GM19351 (cell line): Measurements from ENCODE around the gene OR11H12.
"Not testable (repeated sequence)": the region's sequence is repeated elsewhere in the genome, so short reads cannot be mapped to it uniquely, and the experiment has no call there.

ENCODE experiments used
- ATAC-seq: cut with Tn5 transposase; IDR thresholded peaks from one replicate; pipeline ENCODE4 v1.9.1; 2021; ENCODE audit warnings: mild to moderate bottlenecking, moderate library complexity; ENCODE audit not compliant: unreplicated experiment

The OR11H12 gene, protein sequence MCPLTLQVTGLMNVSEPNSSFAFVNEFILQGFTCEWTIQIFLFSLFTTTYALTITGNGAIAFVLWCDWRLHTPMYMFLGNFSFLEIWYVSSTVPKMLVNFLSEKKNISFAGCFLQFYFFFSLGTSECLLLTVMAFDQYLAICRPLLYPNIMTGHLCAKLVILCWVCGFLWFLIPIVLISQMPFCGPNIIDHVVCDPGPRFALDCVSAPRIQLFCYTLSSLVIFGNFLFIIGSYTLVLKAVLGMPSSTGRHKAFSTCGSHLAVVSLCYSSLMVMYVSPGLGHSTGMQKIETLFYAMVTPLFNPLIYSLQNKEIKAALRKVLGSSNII

DNA sequence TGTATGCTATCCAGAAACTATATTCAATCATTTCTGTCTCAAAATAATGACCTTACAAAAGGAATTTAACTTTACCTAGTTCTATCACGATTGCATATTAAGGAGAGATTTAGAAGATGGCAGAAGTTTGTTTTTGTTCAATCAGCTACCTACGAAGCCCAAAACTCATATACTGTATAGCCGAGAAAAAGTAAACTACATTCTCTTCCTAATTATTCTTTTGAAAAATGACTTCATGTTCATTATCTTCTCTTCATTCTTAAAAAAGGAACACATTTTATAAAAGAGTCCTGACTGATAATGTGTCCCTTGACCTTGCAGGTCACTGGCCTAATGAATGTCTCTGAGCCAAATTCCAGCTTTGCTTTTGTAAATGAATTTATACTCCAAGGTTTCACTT lies at the start of gene OR11H12:
OR11H12 (plus strand) TSS at position 301 of the 400 bp plus-strand sequence; CDS start at position 301, 0 bp downstream.
- not testable (repeated sequence) for ATAC-seq

DNA sequence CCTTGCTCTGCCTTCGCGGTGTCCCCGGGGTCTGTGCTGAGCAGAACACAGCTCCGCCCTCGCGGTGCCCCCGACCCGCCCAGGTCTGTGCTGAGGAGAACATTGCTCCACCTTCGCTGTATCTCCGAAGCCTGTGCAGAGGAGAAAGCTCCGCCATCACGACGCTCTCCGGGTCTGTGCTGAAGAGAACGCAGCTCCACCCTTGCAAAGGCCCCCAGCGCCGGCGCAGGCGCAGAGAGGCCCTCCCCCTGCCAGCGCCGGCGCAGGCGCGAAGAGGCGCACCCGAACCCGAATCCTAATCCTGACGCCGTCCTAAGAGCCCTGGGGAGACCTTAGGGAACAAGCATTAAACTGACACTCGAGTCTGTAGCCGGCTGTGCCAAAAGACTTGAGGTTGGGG lies 18.0 kb upstream of the OR11H12 start:
- ATAC-seq, result not testable (repeated sequence)

DNA sequence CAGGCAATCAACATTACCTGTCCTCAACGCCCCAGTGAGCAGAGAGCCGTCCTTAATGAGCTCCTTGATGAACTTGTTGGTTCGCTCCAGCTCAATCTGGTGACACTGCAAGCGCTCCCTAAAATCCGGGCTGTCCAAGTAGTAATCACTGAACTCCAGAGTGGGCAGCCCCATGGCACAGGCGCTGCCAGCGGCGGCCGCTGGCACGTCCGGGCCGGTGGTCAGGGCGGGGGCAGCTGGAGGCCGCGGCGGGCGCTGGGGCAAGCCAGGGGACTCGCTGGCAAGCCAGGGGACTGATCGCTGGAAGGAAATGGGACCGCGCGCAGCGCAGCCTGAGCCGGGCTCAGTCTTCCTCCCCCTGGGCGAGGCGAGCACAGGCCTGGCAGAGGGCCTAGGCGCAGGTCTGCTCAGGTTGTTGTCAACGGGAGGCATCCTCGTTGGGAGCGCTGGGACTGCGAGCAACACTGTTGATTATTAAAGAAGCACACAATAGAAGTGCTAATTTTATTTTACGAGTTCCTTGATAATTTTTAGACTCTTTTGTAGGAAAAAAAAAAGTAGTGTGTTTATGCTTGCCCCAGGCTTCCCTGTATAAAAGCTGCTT lies 25.8 kb downstream of the OR11H12 start:
- ATAC-seq, result not testable (repeated sequence)

DNA sequence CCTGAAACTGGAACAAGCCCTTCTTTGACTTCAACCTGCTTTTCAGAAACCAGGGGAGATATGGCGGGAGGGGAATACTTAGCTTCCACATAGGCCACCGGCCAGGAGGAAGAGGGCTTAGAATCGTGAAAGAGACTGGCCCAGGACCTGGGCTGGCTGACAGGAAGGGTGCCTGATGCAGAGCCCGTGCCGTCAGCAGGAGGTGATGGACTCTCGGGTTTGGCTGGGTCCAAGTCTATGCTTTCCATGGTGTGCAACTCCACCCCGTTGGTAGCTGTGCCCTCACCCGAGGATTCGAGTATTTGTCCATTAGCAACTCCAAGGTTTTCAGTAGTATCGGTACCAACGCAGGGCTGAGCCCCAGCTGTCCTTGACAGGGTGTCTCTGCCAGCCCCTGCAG lies 35.1 kb downstream of the OR11H12 start:
- not testable (repeated sequence) for ATAC-seq

DNA sequence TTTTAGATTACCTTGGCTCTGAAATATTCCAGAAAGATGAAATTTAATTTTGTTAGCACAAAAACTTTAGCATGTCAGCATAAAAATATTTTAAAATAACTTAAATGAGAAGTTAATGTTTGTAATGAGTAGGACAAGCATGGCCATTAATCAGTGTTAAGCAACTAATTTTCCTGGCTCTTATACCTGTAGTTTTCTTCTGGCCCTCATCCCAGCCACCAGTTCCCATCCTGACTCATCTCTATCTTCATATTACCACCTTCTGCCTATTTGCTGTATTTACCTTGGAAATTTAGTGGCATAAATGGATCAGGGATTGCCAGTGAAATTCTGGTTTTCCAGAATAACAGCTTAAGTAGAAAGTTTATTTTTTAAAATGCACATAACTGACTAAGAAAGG lies 37.1 kb downstream of the OR11H12 start:
- ATAC-seq, result not testable (repeated sequence)

DNA sequence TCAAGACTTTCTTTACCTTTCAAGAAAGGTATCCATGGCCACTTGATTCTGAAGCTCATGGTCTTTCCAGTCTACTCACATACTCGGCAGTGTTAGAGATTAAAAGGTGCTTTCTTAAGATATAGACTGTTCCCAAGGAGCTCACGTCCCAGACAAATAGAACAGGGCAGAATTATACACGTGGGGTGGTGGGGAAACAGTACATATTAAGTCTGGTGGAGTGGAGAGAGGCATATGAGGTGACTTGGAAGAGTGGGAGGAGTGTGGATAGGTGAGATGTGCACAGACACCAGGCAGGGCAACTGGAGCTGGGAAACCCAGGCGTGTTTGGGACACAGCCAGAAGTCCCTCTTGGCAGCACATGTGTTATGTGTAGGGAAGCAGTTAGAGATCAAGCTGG lies 37.9 kb downstream of the OR11H12 start:
- ATAC-seq, result not testable (repeated sequence)

DNA sequence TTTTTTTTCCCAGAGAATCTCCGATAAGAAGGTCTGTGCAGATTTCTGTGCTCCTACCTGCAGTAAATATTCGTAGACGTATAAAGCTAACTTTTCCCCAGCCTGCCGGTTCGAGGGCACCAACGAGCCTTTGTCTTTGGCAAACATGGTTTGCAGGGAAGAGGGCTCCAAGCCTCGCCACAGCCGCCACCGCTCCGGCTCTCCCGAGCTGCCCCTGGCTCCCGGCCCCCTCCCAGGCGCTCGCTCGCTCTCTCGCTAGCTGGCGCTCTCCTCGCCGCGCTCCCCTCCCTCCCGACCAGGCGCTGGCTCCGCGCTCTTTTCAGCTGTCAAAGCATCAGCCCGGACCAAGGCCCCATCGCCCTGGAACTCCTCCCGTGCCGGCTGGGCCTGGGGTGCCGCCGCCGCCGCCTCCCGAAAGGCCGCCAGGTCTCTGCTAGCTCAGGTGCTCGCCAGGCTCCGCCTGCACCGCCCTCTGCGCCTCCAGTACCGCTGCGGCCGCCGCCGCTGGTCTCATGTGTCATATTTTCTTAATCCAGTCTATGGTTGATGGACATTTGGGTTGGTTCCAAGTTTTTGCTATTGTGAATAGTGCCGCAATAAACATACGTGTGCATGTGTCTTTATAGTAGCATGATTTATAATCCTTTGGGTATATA lies 45.3 kb downstream of the OR11H12 start:
- ATAC-seq, result not testable (repeated sequence)
